ENCODE results near the gene TOM1L2.
"Not testable (repeated sequence)": the region's sequence is repeated elsewhere in the genome, so short reads cannot be mapped to it uniquely, and the experiment has no call there.

The TOM1L2 gene

DNA sequence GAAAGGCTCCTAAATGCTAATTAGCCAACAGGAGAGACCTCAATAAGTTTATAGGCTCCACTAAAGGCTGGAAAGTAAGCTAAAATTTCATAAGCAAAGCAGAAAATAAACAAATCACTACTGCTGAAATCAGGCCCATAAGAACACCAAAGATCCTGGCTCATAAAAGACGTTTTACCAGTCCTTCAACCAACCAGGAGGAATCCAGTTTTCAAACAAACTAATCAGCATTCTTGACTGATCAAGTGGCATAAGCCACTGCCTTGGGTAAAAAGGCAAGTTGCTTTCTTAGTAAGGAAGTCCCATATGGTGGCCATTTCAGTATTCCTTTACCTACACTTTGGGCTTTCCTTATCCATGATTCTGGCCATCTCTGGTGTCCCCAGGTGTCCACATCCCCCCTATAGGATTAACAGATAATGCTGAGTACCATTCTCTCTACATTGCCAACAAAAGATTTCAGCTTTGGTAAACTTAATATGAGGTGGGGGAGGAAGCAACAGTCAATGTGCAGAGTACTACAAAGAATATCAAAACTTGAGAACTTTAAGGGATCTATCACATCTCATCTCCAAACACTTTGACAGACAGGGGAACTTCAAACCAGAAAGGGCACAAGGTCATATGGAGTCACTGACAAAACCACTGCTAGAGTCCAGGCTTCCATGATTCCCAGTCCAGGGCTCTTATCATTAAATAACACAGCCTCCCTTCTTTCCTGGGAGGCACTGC lies 1.3 kb downstream of the TOM1L2 start:
- DNase-seq, result no peak

DNA sequence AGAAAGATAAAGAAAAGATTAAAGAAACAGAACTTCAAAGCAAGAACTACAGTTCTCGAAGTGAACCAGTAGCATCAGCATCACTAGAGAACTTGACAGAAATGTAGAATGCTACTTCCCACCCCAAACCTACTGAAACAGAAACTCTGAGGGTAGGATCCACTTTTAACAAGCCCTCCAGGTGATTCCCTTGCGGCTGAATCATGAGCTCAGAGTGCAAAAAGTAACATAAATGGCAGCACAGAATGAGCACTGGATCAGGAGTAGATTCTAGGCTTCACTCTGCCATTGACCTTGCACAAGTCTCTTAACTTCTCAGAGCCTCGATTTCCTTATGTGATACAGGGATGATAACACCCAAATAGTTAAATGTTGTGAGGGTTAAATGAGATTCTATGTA lies 5.8 kb downstream of the TOM1L2 start:
- no peak for DNase-seq

DNA sequence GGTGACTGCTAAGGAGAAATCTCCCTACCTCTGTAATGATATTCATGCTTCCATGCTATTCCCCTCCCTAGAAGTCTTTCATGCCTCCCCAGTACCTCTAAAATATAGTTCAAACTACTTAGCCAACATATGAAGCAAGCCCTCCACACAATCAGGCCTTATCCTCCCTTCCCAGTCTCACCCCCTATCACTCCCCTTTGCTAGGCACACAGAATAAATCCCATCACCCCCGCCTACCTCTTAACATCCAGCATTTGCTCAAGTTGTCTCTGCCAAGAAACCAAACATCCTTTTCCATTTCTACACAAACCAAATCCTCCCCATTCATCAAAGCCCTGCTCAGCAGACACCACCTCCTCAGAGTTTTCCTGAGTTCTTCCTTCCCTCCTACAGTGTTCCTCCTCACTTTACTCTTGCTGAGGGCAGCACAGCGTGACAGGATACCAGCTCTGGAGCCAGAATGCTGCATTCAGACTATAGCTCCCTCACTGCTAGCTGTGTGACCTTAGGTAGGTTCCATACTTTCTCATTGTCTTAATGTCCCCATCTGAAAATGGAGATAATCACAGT lies 7.0 kb downstream of the TOM1L2 start:
- no peak for DNase-seq

DNA sequence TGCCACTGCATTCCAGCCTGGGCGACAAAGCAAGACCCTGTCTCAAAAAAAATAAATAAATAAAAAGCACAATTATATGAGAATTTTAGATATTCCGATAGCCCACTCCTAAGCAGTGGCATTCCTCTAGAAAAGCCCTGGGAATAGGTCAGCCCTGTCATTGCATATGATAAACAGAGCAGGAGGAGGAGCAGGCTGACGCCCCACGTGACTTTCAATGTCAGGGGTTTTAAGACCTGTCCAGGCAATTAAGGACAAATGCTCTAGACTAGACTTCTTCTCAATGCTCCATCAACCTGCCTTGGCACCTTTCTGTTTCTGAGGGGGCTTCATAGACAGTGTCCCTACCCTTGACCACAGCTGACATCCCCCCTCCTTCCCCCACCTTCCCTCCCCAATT lies 7.5 kb downstream of the TOM1L2 start:
- DNase-seq, result no peak

DNA sequence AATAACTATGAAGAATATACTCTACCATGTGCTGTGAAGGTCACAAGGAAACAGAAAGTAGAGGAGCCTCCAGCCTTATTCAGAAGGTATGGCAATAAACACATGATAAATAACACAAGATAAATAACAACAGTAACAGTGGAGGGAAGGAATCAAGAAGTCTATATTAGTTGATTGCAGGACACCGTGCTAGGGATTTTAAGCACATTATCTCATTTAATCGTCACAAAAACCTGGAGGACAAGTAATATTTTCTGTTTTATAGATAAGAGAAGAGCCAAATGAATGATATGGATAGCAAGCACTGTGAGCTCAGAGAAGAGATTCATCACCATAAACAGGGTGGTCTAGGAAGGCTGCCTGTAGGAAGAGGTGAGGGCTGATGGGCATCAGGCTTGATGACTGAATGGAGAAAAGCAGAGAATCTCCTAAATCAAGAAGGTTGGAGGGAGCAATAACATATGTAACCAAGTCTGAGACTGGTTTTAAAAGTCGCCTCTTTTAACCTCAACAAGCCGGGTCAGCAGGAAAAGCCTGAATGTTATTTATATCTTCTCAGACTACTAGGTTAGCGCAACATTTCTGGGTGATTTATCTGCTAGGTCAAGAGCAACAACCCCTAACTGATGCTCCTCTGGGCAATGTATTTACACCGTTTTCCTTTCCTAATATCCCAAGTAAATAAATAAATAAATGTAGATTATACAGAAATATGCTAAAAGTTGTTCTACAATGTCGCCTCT lies 8.3 kb downstream of the TOM1L2 start:
- no peak for DNase-seq

DNA sequence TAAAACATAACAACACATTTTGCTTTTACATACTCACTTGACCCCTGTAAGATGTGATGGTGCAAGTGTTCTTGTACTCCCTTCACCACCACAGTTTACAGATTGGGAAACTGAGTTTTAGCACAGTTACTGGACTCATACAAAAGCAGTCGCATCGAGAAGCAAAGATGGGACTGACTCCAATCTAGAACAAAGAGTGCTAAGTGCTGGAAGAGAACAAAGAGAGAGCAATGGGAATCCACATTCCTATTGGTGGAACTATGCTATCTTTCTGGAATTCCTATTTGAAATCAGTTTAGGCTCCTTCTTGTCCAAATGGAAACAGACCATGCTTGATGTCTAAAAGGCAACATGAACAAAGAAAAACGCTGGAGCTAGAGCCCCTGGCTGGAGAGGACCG lies 9.1 kb downstream of the TOM1L2 start:
- DNase-seq, result no peak

DNA sequence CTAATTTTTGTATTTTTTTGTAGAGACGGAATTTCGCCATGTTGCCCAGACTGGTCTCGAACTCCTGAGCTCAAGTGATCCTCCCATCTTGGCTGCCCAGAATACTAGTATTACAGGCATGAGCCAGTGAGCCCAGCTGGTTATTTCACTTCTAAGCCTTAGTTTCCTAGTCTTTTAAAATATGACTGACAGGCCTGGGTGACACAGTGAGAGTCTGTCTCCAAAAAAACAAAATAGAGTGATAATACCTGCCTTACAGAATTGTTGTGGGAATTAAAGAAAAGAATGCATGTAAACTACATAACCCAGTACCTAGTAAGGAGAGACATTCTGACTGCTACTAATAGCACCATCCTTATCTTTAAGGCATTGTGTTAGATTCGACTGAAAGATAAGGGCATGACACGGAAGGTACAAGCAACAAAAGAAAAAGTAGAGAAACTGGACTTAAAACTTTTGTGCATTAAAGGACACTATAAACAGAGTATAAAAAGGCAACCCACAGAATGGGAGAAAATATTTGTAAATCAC lies 11.6 kb downstream of the TOM1L2 start:
- no peak for DNase-seq

DNA sequence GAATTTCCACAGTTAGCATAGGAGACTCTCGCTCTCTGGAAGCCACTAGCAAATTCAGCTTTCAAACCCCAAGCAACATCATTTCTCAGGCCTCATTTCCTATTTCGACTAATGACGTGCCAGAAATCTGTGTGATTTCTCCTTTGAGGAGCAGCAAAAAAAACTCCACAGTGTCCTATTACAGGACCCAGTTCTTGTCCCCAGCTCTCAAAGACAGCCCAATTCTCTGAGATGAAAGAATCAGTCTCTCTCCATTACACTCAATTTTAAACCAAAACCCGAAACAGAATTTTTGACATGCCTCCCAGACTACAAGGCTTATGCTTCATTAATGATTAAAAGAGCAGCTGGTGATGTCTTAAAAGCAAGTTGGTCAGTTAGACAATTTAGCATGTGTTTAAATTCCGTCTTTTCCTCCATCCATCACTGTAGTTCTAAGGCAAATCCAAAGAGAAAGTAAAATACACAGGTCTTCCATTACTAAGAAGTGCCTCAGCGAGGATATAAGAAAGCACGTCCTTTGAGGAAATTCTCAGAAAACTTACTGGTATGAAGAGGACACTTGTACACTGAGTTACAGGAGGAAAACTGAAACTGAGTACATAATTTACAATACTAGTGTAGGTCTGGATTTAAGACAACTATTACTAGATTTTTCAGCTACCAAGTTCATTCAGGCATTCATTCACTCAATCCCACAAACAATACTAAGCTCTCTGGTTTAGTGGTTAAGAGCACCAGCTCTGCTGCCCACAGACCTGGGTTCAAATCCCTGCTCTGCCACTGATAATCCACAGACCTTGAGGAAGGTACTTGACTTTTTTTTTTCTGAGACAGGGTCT lies 12.5 kb downstream of the TOM1L2 start:
- DNase-seq, result no peak

DNA sequence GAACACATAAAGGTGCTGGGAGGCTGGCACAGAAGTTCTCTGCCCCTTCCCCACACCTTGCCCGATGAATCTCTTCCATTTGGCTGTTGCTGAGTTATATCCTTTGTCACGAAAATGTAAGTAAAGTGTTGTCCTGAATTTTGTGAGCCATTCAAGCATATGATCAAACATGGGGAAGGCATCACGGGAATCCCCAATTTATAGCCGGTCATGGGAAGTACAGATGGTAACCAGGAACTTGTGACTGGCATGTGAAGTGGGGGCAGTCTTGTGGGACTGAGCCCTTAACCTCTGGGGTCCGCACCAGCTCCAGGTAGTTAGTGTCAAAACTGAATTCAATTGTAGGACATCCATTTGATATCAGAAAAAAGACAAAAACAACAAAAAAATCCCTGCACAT lies 13.2 kb downstream of the TOM1L2 start:
- no peak for DNase-seq

DNA sequence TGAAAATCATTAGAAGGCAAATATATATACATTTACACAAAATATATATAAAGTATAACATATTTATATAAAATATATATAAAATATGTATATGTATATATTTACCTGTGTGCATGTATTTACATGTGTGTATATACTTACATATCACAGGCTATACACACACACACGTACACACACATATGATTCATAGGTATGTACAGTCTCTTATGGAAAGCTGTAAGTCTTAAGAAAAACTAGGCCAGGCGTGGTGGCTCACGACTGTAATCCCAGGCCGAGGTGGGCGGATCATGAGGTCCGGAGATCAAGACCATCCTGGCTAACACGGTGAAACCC lies 14.7 kb downstream of the TOM1L2 start:
- DNase-seq, result no peak

DNA sequence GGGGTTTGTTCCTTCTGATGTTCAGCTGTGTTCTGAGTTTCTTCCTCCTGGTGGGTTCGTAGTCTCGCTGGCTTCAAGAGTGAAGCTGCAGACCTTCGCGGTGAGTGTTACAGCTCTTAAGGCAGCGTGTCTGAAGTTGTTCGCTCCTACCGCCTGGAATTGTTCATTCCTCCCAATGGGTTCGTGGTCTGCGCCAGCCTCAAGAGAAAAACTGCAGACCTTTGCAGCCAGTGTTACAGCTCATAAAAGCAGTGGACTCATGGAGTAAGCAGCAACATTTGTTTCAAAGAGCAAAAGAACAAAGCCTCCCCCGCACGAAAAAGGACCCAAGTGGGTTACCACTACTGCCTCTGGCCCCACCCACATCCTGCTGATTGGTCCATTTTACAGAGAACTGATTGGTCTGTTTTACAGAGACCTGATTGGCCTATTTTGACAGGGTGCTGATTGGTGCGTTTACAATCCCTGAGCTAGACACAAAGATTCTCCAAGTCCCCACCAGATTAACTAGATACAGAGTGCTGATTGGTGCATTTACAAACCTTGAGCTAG lies 16.3 kb downstream of the TOM1L2 start:
- DNase-seq, result not testable (repeated sequence)

DNA sequence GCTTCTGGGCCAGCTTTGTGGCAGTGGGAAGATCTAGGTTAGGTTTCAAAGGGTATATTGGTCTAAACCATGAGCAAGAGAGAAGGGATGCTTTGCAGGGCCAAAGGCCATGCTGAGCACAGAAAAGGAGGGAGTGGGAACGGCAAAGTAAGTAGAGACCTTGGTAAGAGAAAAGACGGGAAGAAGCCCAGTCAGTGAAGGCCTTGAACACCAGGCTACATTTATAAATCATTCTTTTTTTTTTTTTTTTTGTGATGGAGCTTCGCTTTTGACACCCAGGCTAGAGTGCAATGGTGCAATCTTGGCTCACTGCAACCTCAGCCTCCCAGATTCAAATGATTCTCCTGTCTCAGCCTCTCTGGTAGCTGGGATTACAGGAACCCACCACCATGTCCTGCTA lies 18.1 kb downstream of the TOM1L2 start:
- DNase-seq, result no peak

DNA sequence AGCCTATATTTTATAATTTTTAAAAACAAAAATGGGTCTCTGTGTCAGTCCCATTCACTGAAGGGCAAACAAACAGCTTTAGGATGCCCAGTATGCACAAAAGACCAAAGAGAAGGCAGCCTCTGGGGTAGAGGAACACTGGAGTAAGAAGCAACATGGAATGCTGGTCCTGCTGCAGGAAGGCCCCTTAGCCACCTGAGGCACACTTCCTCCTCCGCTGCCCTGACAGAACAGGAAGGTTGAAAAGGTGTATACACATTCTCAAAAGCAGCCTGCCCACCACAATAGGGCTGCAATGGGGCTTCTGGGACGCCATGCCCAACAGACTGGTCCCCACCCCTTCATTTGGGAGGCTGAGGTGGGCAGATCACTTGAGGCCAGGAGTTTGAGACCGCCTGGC lies 19.5 kb downstream of the TOM1L2 start:
- DNase-seq, result no peak

DNA sequence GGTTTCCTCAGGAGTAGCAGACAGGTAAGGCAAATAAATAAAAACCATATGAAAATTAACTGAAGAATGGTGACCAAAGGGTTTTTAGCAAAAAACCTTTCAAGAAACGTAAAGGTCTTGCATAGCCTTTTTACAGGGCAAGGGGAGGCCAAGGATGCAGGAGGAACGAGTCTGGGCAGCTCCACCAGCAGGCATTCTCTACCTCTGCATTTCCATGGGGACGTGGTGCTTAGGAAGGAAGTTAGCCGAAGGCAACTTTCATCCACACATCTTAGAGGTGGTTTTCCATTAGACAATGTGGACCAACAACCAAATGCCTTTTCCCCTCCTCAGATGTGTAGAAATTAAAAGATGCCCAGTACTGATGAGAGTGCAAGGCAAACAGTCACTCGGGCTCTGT lies 20.7 kb downstream of the TOM1L2 start:
- no peak for DNase-seq

DNA sequence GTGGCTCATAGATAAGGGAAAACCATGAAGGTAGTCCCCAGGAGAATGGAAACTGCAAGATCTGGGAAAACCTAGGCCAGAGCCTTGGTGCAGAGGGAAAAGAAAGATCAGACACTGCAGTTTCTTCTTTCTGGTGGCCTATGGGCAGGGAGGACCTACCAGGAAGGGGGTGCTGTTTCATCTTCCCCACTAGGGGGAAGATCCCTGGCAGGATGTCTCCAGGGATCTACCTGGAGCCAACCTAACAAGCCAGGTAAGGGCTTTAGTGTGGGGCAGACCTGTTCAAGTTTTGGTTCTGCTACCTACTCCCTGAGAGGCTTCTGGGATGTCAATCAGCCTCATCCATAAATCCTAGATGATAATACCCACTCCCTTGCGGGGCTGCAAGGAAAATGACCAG lies 21.4 kb downstream of the TOM1L2 start:
- no peak for DNase-seq

DNA sequence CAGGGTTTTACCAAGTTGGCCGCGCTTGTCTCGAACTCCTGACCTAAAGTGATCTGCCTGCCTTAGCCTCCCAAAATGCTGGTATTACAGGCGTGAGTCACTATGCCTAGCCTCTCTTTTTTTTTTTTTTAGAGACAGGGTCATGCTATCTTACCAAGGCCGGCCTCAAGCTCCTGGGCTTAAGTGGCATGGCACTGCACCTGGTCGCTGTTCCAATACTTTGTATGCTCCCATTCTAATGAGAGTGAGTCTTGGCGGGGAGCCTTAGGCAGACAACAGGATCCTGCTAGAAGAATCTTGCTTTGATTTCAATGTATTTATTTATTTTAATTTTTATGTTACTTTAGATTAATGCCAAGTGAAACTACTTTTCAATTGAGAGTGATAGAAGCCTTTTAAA lies 21.9 kb downstream of the TOM1L2 start:
- DNase-seq, result no peak

DNA sequence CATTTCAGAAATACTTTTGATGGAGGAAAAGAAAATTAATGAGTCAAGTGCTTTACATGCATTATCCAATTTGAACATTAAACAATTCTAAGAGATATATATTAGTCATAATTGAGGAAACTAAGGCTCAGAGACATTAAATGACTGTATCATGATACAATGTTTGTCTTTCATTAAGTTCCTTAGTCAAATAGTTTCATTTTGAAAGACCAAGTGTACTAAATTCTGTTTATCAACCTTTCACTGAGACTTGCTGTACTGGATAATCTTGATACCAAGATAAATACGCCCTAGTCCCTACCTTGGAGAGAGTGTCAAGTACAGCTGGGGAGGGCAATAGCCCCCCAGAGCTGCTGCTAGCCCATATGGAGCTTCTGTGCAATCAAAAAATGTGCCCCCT lies 24.2 kb downstream of the TOM1L2 start:
- no peak for DNase-seq

DNA sequence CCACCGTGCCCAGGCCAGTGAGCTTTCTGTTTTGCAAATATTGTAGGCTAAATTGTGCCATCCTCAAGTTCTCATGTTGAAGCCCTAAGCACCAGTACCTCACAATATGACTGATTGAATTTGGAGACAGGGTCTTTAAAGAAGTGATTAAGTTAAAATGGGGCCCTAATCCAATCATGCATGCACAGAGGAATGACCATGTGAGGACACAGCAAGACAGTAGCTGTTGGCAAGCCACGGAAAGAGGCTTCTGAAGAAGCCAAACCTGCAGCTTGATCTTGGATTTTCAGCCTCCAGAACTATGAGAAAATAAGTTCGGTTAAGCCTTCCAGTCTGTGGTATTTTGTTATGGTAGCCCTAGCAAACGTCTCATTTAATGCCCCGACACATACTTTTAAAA lies 24.9 kb downstream of the TOM1L2 start:
- DNase-seq, result no peak

DNA sequence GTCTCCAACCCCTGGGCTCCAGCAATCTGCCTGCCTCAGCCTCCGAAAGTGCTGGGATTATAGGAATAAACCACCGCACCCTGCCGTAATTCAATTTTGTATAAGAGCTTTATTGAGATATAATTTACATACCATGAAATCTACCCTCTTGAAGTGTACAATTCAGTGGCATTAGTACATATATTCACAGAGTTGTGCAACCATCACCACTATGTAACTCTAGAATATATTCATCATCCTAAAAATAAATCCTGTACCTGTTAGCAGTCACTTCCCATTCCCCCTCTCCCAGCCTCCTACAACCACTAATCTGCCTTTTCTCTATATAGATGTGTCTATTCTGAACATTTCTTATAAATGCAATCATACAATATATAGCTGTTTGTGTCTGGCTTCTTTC lies 26.1 kb downstream of the TOM1L2 start:
- no peak for DNase-seq

DNA sequence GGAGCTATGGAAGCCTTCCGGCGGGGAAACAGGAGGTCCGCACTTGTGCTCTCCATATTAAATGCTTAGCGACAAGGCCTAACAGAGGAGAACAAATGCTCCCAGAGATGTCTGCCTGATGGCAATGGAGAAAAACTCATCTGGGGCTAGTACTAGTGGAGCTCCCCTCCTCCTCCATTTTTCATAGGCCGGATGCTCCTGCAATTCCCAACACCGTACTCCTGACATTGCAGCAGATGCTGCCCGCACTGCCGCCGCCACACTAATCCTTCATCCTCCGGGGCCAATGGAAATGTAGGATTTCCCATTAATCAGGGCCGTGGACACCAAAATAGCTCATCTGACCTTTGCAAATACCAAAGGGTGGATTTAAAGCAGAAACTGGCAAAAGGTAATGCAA lies 27.5 kb downstream of the TOM1L2 start:
- DNase-seq, result no peak

DNA sequence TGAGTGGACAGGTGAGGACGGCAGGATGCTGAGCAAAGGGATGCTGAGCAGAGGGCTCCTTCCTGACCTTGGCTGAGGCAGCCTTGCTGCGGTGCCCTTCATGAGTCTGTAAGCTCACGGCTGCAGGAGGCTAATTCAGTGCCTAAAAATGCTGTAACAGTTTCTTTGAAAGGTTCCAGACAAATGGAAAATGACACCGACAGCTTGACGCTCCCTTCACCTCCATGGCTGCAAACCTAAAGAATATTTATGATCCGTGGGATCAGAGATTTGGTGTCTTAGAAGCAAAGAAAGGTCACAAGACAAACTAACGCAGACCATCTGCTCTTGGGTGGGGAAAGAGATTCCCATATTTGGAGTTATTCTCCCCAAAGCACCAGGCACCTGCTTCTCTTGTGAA lies 28.0 kb downstream of the TOM1L2 start:
- DNase-seq, result no peak

DNA sequence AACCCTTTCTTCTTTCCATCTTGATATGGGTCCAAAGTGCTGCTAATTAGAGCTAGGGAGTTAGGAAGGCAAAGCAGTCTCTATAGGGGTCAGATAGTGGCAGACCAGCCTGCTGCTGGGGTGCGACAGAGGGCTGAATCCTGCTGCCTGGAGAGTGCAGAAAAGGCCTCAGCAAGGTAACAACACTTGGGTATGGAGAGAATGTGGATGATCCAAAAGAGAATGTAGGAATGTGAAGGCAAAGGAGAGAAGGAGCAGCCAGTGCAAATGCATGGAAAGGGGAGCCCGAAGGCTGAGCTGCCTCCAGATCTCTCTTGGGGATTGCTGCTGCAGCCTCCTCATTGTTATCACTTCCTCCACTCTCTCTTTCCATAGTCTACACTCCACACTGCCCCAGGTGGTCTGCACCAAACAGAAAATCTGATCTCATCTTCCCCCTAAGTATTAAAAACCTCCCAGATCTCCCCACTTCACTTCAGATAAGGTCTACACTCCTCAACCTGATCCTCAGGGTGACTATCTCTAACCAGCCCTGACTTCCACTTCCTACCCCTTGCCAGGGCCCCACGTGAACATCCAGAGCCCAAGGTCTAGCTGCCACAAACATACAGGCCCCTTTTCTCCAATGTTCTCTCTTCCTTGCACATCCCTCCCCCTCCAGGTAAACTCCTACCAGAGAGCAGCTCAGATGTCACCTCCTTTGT lies 28.8 kb downstream of the TOM1L2 start:
- no peak for DNase-seq

Measured in CD4-positive, alpha-beta T cell treated with Interleukin-17A for 4 hours (primary cell).